Measurements from ENCODE around the gene VGLL1. TPM values are rescaled to one million over a fixed set of nuclear protein-coding genes. Genes with fewer than 3 reads are reported as not detected.

VGLL1 gene, protein sequence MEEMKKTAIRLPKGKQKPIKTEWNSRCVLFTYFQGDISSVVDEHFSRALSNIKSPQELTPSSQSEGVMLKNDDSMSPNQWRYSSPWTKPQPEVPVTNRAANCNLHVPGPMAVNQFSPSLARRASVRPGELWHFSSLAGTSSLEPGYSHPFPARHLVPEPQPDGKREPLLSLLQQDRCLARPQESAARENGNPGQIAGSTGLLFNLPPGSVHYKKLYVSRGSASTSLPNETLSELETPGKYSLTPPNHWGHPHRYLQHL
- total RNA-seq: not detected in 2 replicates
- polyA plus RNA-seq (2012): not detected

DNA sequence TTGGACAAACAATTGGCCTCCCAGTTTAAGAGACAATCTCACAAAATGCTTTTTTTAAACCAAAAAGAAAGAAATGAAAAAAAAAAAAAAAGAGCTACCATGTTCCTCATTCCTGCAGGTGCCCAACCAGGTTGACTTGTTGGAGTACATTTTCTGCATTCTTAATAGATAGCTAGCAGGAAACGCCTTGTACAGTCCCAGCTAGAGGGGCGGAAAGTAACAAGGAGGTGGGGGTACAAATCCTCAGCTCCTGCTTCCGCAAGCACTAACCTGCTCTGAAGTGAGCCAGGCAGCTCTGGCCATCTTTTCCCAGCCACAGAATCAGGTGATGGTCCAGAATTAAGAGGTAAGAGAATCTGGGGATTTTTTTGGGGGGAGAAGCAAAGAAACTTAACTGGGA, at the start of gene VGLL1:
TSS of gene VGLL1 (plus strand) at position 265 of the 400 bp plus-strand sequence. CDS start 3,806 bp downstream, outside the sequence.
- DNase-seq (ENCODE audit: low read depth): no peak

DNA sequence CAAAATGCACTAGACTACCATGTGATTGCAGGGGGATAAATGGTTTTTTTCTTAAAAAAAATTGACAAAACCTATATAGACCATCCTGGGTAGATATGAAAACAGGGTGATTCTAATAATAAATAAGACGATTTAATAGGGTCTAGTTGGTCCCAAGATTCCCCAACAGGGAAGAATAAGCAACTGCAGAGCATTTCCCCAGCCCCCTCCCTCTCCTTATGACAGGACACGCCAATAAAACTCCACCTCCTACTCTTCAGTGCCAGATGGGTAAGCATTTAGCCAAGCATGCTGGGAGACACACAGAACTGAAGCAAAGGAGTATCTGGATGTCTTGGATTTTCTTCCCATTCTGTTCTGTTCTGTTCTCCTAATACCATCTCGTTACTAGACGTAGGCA, 44.4 kb upstream of the VGLL1 start, which contains the start of gene BRS3:
TSS of gene BRS3 (plus strand) at position 301 of the 400 bp plus-strand sequence. CDS start 168 bp downstream, outside the sequence.
- DNase-seq (ENCODE audit: low read depth): no peak

DNA sequence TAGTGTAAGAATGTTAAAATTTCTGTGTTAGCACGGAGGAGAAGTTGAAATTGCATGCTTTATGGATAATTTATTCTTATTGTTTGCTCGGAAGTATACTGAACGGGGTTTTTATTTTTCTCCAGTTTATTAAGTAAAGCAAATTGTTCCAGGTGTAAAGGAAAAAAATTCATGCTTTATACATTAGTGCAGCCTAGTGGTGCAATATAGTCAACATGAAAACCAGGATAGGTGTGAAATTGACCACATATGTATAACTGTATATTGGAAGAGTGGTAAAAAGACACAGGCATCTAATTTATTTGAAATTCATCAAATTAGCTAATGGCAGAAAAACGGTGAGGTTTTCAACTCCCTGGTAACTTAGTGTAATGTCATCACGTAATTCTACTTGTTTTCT, 43.3 kb upstream of the VGLL1 start:
- no peak for DNase-seq (ENCODE audit: low read depth)

DNA sequence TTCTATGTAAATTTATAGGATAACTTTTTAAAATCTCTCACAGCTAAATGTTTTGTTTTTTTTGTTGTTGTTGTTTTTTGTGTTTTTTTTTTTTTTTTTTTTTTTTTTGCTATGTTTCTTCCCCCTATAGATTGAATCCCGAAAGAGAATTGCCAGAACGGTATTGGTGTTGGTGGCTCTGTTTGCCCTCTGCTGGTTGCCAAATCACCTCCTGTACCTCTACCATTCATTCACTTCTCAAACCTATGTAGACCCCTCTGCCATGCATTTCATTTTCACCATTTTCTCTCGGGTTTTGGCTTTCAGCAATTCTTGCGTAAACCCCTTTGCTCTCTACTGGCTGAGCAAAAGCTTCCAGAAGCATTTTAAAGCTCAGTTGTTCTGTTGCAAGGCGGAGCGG, 40.2 kb upstream of the VGLL1 start:
- DNase-seq (ENCODE audit: low read depth): no peak

DNA sequence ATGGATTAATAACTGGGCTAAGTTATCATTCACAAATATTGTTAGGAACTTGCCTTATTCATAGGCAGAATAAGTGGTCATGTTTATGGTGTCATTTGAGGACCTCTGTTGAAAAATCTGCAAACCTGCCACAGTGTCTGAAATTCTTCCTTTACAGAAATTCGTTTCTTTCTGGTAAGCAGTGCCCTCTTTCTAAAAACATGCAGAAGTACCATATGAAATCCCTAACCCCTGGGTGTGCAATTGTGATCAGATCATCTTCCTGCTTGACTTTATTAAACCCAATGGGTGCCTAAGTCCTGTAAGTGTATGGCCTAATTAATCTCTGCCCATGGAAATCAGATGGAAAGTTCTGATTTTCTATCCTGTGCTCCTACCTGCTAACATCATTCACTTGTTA, 39.0 kb upstream of the VGLL1 start:
- no peak for DNase-seq (ENCODE audit: low read depth)

DNA sequence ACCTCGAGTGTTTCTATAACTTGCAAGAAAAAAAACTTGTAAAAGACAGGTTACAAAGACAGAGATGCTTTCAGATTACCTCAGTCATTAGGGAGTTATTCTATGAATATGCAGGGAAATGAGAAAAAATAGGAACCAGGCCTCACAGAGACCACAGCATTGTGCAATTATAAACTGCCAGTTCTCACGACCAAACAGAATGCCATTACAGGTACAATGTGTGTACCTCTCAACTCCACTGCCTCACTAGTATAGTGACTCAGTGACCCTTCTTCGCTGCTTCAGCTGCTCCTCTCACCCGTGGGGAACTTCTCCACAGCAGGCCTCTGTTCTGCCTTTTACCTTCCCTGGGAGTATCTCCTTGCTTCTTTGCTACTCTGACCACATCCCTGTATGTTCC, 37.0 kb upstream of the VGLL1 start:
- no peak for DNase-seq (ENCODE audit: low read depth)

DNA sequence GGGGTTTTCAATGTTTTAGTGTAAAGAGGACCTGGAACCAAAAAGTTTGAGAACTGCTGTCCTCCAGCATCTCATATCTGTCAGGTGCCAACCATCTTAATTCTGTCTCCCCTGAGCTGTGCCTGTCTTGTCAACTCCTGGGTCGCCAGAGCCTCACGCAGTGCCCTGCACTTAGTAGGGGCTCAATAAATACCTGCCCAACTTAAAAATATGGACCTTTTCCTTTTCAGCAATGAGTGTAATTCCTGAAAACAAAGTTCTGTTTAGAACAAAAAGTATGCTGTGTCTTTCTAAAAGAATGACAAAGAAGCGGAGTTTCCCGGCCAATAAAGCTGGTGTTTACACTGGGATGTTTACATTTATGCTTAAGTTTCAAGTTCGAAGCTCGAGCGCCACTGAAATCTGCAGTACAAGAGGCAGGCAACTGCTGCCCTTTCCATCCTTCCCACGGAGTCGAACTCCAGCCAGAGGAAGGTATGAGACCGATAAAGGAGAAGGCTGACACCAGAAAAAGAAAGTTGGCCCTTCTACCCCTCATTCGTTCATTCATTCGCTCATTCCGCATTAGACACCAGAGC, 35.7 kb upstream of the VGLL1 start:
- DNase-seq (ENCODE audit: low read depth): no peak

DNA sequence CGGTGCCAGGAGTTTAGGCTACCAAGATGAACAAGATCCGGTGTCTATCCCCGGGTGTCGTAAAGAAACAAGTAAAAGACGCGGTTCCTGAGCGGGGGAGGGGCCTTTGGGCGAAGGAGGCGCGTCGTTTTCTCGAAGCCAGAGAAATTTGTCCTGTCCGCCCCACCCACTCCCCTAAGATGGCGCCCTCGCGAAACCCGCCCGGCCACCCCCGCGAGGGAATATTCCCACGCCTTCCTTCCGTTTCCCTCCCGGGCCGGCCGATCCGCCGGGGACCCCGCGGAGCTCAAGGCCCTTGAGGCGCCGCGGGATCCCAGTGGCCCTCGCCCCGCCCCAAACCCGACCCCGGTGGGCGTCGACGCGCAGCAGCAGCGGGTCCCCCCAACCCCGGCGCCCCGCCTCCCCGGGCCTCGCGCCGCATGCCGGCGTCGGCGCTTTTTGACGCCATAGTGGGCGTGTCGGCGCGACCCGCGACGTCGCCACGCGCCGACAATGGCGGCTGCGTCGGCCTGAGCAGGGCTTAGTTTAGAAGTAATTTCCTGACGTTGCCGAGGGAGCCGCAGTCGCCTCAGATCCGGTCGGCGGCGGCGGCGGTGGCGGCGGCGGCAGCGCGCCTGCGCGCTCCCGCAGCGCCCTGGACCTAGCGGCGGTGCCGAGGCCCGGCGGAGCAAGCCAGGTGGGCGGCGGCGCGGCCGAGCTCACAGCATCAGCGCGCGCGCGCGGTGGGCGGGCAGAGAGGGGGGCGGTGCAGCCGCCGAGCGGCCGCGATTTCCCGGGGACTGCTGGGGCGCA, 35.1 kb upstream of the VGLL1 start:
- peak; percentile 80 for DNase-seq (ENCODE audit: low read depth)

DNA sequence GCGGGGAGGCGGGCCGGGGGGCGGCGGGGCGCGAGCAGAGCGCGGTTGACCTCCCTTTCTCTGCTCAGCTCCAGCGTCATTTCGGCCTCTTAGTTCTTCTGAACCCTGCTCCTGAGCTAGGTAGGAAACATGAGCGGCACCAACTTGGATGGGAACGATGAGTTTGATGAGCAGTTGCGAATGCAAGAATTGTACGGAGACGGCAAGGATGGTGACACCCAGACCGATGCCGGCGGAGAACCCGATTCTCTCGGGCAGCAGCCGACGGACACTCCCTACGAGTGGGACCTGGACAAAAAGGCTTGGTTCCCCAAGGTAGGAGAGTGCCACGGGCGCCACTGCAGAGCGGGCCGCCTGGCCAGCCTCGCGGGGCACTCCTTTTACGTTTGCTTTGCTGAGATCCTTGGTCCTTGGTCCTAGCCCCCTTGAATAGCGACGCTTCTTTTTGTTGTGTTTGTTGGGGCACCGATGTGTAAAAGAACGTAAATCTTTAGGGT, 34.4 kb upstream of the VGLL1 start, which contains the start of gene HTATSF1:
TSS of gene HTATSF1 (plus strand) at position 37 of the 497 bp plus-strand sequence. CDS start at position 130, 93 bp downstream.
- no peak for DNase-seq (ENCODE audit: low read depth)

DNA sequence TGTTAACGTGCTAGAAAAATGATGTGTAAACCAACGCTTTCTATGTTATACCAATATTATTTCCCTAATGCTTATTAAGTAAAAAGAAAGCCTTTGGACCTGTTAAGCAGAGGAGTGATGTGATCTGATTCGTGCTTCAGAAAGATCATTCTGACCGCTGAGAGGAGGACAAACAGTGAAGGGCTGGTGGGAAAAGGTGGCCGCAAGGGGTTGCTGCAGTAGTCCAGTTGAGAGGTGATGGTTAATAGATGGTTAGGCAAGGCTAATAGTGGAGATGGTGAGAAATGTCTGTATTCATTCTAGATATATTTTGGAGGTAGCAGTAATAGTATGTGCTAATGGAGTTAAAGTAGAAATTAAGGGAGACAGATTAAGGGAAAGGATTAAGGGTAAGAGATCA, 12.9 kb upstream of the VGLL1 start:
- no peak for DNase-seq (ENCODE audit: low read depth)

DNA sequence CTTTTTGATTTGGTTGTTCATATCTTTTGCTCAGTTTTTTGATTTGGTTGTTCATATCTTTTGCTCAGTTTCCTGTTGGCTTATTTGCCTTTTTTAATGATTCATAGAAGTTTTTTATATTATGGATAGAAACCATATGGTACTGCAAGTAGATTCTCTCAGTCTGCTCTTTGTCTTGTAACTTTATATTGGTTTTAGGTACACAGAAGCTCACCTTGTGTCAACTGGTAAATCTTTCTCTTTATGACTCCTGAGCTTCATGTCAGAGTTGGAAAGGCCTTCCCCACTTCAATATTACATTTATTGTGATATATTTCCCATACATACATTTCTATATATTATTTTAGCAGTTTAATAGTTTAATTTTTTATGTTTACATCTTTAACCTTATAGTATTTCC, 8.2 kb upstream of the VGLL1 start:
- DNase-seq (ENCODE audit: low read depth): no peak

DNA sequence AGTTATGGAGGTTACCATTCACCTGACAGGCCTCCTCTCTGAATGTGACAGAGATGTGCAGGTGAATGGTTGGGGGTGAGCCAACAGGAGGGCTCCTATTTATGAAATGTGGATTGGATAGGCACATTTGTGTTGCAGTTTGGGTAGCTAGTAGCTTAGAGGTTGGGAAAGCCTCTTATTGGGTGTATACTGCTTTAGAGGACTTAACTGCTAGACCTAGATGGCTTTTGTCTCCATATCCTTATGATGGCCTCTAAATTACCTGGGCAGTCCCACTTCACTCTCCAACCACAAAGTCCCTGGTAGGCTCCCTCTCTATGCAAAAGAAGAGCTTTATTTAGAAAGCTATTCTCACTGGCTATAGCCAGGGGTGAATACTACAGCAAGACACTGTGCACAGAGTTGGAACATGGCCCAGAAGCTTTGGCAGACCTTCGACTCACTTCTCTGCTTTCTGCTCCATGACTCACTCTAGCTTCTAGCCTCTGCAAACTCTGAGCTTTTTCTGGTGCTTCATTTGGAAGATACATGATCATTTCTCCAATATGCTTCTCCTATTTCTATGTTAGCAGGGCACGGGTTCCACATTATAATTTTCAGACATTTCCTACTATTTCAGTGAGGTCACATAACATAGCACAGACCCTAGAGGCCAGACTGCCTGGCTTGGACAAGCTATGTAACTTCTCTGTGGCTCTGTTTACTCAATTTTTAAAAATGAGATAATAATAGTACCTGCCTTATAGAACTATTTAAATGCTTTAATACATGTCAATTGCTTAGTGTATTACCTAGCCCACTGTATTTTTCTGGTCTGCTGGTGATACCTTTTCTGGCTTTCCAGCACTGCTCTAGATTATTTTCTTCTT, 6.0 kb upstream of the VGLL1 start:
- peak; percentile 86 for DNase-seq (ENCODE audit: low read depth)

DNA sequence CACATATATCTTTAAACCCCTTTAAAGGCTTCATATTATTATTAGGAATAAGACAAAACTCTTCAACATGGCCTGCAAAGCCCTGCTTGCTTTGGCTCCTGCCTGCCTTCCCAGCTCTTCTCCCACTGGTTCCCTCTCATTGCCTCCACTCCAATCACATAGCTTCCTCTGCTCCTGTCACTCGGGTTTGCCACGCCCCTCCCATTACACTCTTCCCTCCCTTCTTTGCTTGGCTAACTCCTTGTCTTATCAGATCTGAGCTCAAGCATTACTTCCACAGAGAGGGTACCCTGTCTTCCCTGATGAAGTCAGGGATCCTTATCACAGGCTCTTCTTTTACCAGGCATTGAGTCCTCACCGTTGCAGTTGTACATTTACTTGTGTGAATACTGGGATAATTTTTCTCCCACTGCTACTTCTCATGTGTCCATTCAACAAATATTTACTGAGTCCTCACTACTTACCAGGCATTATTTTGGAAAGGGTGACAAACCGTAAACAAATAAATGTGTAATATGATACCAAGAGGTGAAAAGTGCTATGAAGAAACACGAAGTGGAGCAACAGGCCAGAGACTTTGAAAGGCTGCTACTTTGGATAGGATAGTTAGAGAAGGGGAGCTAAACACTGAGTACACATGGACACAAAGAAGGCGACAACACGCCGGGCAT, 3.2 kb upstream of the VGLL1 start:
- DNase-seq (ENCODE audit: low read depth): peak; percentile 0

DNA sequence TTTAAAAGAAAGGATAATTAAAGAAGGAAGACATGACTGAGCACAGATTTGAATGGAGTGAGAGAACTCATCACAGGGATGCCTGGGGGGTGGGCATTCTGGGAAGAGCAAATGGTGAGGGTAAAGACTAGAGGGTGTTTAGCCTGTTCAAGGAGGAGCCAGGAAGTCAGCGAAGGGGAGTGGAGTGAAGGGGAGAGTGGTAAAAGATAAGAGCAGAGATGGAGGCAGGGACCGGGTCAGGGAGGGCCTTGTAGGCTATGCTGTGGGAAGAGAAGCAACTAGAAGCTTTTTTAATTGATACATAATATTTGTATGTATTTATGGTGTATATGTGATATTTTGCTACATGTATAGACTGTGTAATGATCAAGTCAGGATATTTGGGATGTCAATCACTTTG, 2.2 kb upstream of the VGLL1 start:
- DNase-seq (ENCODE audit: low read depth): no peak

DNA sequence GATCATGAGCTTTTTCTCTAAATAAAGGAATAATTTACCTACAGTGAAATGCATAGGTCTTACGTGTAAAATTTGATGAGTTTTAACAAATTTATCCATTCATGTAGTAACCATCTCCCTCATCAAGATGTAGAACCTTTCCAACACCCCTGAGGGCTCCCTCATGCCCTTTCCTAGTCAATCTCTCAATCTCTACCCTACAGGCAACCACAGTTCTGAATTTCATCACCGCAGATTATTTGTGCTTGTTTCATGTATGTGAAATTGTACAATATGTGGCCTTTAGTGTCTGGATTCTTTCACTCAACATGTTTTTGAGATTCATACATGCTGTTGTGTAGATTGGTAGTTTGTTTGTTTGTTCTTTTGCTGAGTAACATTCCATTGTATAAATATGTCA, 2.1 kb downstream of the VGLL1 start:
- no peak for DNase-seq (ENCODE audit: low read depth)

DNA sequence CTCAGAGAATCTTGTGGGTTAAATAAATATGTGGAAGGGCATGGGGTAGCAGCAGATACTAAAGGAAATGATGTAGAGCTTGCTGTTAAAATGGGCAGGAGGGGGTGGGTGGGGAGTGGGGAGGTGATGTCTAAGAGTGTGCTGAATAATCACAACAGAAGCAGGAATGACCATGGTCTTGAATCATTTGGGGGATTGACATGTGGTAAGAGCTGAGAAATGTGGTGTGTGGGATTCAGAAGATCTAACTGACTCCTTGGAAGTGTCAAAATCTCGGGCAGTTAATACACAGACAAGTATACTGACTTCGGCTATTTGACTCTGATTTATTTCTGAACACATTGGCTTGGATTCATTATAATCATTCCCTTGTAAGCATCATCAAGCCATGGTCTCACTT, 6.8 kb downstream of the VGLL1 start:
- DNase-seq (ENCODE audit: low read depth): no peak

DNA sequence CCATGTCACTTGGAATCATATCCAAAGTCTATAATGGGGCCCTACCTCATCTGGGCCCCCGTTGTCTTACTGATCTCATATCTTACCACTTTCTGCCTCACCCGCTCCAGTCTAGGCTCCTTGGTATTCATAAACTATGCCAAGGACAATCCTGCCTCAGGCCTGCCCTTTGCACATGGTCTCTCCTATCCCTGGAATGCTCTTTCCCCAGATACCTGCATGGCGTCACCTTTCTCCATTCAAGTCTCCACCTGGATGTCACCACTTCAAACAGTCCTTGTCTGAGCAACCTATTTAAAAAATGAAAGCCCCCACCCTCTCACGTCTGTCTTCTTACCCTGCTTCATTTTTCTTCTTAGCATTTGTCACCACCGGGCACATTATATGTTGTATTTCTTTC, 8.2 kb downstream of the VGLL1 start:
- no peak for DNase-seq (ENCODE audit: low read depth)

DNA sequence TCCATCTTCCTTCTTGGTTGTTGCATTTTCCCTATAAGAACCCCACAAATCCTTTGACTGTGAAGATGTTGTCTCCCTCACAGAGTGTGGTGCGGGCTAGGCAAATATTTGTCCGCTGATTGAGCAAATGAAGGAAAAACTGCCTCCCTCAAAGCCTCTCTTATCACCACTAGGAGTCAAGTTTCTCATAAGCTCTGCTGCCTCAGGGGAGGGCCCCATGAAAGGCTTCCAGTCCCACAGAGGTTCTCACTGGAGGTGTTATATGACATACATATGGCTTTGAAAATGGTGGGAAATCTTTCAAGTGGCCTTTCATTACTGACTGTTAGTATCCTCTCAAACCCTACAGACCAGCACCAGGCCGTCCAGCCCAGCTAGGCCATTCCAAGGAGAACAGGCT, 9.3 kb downstream of the VGLL1 start:
- no peak for DNase-seq (ENCODE audit: low read depth)

DNA sequence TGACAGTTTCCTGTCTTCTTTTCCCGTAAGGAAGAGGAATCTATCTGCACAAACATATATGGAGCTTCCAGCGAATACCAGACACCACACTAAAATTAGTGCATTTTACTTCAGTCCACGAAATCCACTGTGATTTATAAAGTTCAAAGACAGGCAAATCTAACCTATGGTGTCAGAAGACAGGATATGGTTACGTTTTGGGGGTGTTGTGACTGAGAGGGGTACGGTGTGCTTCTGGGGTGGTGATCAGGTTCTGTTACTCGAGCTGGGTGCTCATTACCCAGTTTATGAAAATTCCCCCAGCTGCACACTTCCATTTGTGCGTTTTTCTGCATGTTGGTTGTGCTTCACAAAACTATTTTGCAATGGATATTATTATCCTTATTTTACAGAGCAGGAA, 10.3 kb downstream of the VGLL1 start:
- DNase-seq (ENCODE audit: low read depth): no peak

DNA sequence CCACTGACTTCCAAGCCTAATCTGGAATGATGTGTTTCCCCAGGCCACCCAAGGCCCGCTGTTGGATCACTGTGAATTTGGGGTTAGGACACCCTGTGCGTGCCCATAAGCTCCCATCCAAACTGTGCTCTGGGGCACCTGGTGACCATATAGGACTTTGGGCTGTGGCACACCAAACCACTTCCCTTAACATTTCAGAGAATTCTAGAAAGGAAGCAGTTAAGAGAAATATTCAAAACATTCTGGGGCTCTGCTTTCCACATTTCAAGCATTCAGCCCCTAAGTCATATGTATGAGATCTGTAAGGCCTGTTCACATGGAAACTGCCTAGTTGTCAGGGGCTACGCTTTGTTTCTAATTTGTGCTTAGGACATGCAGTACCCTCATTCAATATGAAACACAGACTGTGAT, 14.4 kb downstream of the VGLL1 start:
- DNase-seq (ENCODE audit: low read depth): no peak
